GM12872 (cell line): ENCODE measurements around the gene CTNNBL1.

Experiments used
- CTCF ChIP-seq: IDR thresholded peaks from 3 replicates; pipeline ENCODE4 v1.5.1; 2011; ENCODE audit warnings: low read depth, mild to moderate bottlenecking, low read length, moderate library complexity; ENCODE audit not compliant: insufficient read depth

Gene CTNNBL1

GRCh38 chr20:37838769-37839431 lies 145.1 kb downstream of the CTNNBL1 start:
- no peak for TF ChIP-seq CTCF

- no peak for TF ChIP-seq CTCF
Measured at GRCh38 chr20:37839432-37839827, 145.6 kb downstream of the CTNNBL1 start.

GRCh38 chr20:37839955-37840354 lies 146.1 kb downstream of the CTNNBL1 start:
- no peak for TF ChIP-seq CTCF

- TF ChIP-seq CTCF = no peak
Measured at GRCh38 chr20:37841389-37841788, 147.6 kb downstream of the CTNNBL1 start.

- TF ChIP-seq CTCF = no peak
Measured at GRCh38 chr20:37841971-37842370, 148.1 kb downstream of the CTNNBL1 start.

GRCh38 chr20:37845241-37845681 lies 151.4 kb downstream of the CTNNBL1 start:
- TF ChIP-seq CTCF = no peak

- no peak for TF ChIP-seq CTCF
Measured at GRCh38 chr20:37845878-37846277, 152.0 kb downstream of the CTNNBL1 start.
